Measurements from ENCODE around the gene ADAMTS17.
"Not testable (repeated sequence)": the region's sequence is repeated elsewhere in the genome, so short reads cannot be mapped to it uniquely, and the experiment has no call there.

The ADAMTS17 gene

GRCh38 chr15:100339999-100340398 is 1.8 kb downstream of the ADAMTS17 start:
- H3K9ac ChIP-seq (ENCODE audit: low read length in 2 of 2): no peak overlapping the region
- no peak overlapping the region for H3K27ac ChIP-seq (ENCODE audit: low read length)

DNA sequence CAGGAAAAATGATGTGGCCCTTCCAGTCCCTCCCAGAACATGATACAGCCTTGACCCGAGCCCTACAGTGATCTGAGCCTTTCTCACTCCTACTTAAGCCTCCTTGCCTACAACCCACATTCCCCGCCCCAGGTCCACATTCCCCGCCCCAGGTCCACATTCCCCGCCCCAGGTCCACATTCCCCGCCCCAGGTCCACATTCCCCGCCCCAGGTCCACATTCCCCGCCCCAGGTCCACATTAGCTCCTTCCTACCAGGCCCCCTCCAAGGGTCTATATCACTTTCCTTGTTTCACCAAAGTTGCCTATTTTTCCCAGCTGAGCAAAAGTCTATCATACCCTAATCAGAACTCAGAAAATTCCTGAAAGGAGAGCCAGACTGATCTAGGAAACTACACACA is 2.3 kb downstream of the ADAMTS17 start:
- not testable (repeated sequence) for H3K4me3 ChIP-seq (ENCODE audit: low read length in 2 of 2); H3K9ac ChIP-seq (ENCODE audit: low read length in 2 of 2); H3K27ac ChIP-seq (ENCODE audit: low read length); H3K27me3 ChIP-seq (ENCODE audit: control insufficient read depth in 1 of 2, insufficient read depth in 2 of 2, low read length in 2 of 2); H3K36me3 ChIP-seq (ENCODE audit: control insufficient read depth in 2 of 2, insufficient read depth in 2 of 2, low read length in 2 of 2); H3K9me3 ChIP-seq (ENCODE audit: control insufficient read depth in 2 of 2, low read length in 2 of 2)
- H3K4me1 ChIP-seq (ENCODE audit: control insufficient read depth, insufficient read depth, low read length): peaks cover 22% of the 10 kb centered on the region

More at GRCh38 chr15:100339999-100340398, 1.8 kb downstream of the ADAMTS17 start:
- Histone ChIP-seq H3K9me3 (ENCODE audit: control insufficient read depth in 2 of 2, low read length in 2 of 2) (no peaks in the 10 kb centered on the region), H3K36me3 (ENCODE audit: control insufficient read depth in 2 of 2, insufficient read depth in 2 of 2, low read length in 2 of 2) (no peaks in the 10 kb centered on the region), H3K4me3 (ENCODE audit: low read length in 2 of 2) (no peak overlapping the region), H3K27me3 (ENCODE audit: control insufficient read depth in 1 of 2, insufficient read depth in 2 of 2, low read length in 2 of 2) (peaks cover 0 to 2% of the 10 kb centered on the region in 2 donors), H3K4me1 (ENCODE audit: control insufficient read depth, insufficient read depth, low read length) (peaks cover 22% of the 10 kb centered on the region)

DNA sequence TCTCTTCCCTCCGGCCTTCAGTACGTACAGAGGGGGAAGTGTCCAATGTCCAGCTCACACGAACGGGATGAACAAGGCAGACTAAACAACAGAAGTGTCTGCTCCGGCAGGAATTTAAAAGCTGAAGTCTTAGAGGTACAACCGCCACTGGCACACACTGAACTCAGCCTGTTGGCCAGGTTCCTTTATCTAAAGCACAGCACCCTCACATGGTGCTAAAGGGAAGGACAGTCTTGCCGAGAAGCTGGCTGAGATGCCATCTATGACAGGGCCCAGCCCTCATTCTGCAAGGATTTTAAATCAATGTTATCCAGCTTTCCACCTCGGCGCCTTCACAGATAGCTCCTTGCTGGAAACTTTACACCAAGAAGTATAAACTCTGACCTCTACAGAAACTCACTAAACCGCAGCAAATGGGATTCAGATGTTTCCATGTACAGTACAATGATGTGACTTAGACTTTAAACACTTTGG is 2.8 kb downstream of the ADAMTS17 start:
- Histone ChIP-seq H3K9me3 (ENCODE audit: control insufficient read depth in 2 of 2, low read length in 2 of 2) (no peaks in the 10 kb centered on the region), H3K27ac (ENCODE audit: low read length) (no peak overlapping the region), H3K36me3 (ENCODE audit: control insufficient read depth in 2 of 2, insufficient read depth in 2 of 2, low read length in 2 of 2) (no peaks in the 10 kb centered on the region), H3K9ac (ENCODE audit: low read length in 2 of 2) (no peak overlapping the region), H3K4me3 (ENCODE audit: low read length in 2 of 2) (peak overlapping the region in 1 of 2 donors; percentile 44), H3K4me1 (ENCODE audit: control insufficient read depth, insufficient read depth, low read length) (peaks cover 22% of the 10 kb centered on the region), H3K27me3 (ENCODE audit: control insufficient read depth in 1 of 2, insufficient read depth in 2 of 2, low read length in 2 of 2) (peaks cover 0 to 2% of the 10 kb centered on the region in 2 donors)

GRCh38 chr15:100338247-100338646 is 3.5 kb downstream of the ADAMTS17 start:
- H3K9ac ChIP-seq (ENCODE audit: low read length in 2 of 2): no peak overlapping the region
- H3K27ac ChIP-seq (ENCODE audit: low read length): no peak overlapping the region
- H3K4me3 ChIP-seq (ENCODE audit: low read length in 2 of 2): no peak overlapping the region
- H3K36me3 ChIP-seq (ENCODE audit: control insufficient read depth in 2 of 2, insufficient read depth in 2 of 2, low read length in 2 of 2): no peaks in the 10 kb centered on the region
- peaks cover 0 to 2% of the 10 kb centered on the region in 2 donors for H3K27me3 ChIP-seq (ENCODE audit: control insufficient read depth in 1 of 2, insufficient read depth in 2 of 2, low read length in 2 of 2)
- H3K4me1 ChIP-seq (ENCODE audit: control insufficient read depth, insufficient read depth, low read length): peaks cover 22% of the 10 kb centered on the region
- no peaks in the 10 kb centered on the region for H3K9me3 ChIP-seq (ENCODE audit: control insufficient read depth in 2 of 2, low read length in 2 of 2)

DNA sequence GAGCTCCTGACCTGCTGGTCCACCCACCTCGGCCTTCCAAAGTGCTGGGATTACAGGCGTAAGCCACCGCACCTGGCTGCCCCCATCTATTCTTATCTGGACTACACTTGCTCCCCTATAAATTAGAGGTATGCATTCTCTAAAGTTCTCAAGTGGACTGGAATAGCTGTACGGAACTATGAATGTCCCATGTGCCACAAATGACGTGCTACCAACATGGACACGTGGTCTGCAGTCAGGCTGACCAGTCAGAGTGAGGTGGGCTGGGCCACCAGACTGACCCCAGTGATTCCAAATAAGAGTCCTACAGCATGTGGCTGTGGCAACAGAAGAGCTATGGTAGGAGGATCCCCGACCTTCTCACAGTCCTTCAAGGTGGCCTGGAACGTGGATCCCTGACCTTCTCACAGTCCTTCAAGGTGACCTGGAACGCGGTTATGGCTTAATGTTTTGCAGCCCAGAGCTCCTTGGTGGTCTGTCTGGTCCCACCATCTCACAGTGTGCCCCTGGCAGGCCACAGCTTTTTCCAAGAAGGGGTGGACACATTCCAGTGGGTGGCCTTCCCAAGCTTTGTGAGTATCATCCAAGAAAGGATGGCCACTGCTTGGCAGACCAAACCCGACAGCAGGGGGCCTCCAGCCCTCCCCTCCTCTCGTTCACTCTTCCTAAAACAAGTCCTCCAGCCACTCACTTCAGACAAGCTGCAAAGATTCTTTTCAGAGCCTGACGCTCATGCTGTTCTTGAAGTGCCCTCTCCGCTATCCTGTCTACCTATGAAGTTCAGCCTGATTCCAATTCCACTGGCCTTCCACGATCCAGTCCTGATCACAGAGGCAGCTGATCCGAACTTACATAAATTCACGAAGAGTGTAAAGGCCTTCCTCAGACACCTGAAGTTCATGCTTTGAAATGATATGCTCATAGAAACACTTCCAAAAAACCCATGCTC is 4.4 kb downstream of the ADAMTS17 start:
- Histone ChIP-seq H3K36me3 (ENCODE audit: control insufficient read depth in 2 of 2, insufficient read depth in 2 of 2, low read length in 2 of 2) (no peaks in the 10 kb centered on the region), H3K27me3 (ENCODE audit: control insufficient read depth in 1 of 2, insufficient read depth in 2 of 2, low read length in 2 of 2) (peaks cover 0 to 2% of the 10 kb centered on the region in 2 donors), H3K9ac (ENCODE audit: low read length in 2 of 2) (no peak overlapping the region), H3K4me3 (ENCODE audit: low read length in 2 of 2) (no peak overlapping the region), H3K4me1 (ENCODE audit: control insufficient read depth, insufficient read depth, low read length) (peaks cover 22% of the 10 kb centered on the region), H3K9me3 (ENCODE audit: control insufficient read depth in 2 of 2, low read length in 2 of 2) (no peaks in the 10 kb centered on the region), H3K27ac (ENCODE audit: low read length) (no peak overlapping the region)

DNA sequence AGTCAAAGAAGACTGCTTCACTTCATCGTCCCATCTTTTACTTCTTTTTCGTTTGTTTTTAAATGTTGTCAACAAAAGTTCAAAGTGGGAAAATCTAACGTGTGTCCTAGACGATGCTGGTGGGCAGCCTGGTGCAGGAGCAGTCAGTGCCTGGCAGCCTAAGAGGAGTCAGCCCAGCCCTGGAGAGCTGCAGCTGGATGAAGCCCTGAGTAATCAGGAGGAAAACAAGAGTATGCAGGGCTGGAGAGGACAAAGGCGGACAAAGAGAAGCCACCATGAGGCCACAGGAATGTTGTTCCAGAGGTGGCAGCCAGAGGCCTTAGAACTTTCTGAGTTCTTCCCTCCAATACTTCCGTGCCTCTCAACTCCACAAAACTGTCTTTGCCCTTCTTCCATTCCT is 5.7 kb downstream of the ADAMTS17 start:
- no peak overlapping the region for H3K27ac ChIP-seq (ENCODE audit: low read length)
- peaks cover 0 to 2% of the 10 kb centered on the region in 2 donors for H3K27me3 ChIP-seq (ENCODE audit: control insufficient read depth in 1 of 2, insufficient read depth in 2 of 2, low read length in 2 of 2)
- no peak overlapping the region for H3K4me3 ChIP-seq (ENCODE audit: low read length in 2 of 2)
- H3K9me3 ChIP-seq (ENCODE audit: control insufficient read depth in 2 of 2, low read length in 2 of 2): no peaks in the 10 kb centered on the region
- no peak overlapping the region for H3K9ac ChIP-seq (ENCODE audit: low read length in 2 of 2)
- H3K4me1 ChIP-seq (ENCODE audit: control insufficient read depth, insufficient read depth, low read length): peaks cover 14% of the 10 kb centered on the region
- H3K36me3 ChIP-seq (ENCODE audit: control insufficient read depth in 2 of 2, insufficient read depth in 2 of 2, low read length in 2 of 2): no peaks in the 10 kb centered on the region

- no peak overlapping the region for H3K4me3 ChIP-seq (ENCODE audit: low read length in 2 of 2)
- no peaks in the 10 kb centered on the region for H3K9me3 ChIP-seq (ENCODE audit: control insufficient read depth in 2 of 2, low read length in 2 of 2)
- no peak overlapping the region for H3K27ac ChIP-seq (ENCODE audit: low read length)
- H3K9ac ChIP-seq (ENCODE audit: low read length in 2 of 2): no peak overlapping the region
- peaks cover 0 to 2% of the 10 kb centered on the region in 2 donors for H3K27me3 ChIP-seq (ENCODE audit: control insufficient read depth in 1 of 2, insufficient read depth in 2 of 2, low read length in 2 of 2)
- H3K36me3 ChIP-seq (ENCODE audit: control insufficient read depth in 2 of 2, insufficient read depth in 2 of 2, low read length in 2 of 2): no peaks in the 10 kb centered on the region
- peaks cover 8% of the 10 kb centered on the region for H3K4me1 ChIP-seq (ENCODE audit: control insufficient read depth, insufficient read depth, low read length)
Observed at GRCh38 chr15:100335335-100335999, 6.3 kb downstream of the ADAMTS17 start.

GRCh38 chr15:100334905-100335304 is 6.9 kb downstream of the ADAMTS17 start:
- Histone ChIP-seq H3K4me1 (ENCODE audit: control insufficient read depth, insufficient read depth, low read length) (peaks cover 6% of the 10 kb centered on the region), H3K9ac (ENCODE audit: low read length in 2 of 2) (no peak overlapping the region), H3K9me3 (ENCODE audit: control insufficient read depth in 2 of 2, low read length in 2 of 2) (no peaks in the 10 kb centered on the region), H3K27ac (ENCODE audit: low read length) (no peak overlapping the region), H3K36me3 (ENCODE audit: control insufficient read depth in 2 of 2, insufficient read depth in 2 of 2, low read length in 2 of 2) (no peaks in the 10 kb centered on the region), H3K4me3 (ENCODE audit: low read length in 2 of 2) (no peak overlapping the region), H3K27me3 (ENCODE audit: control insufficient read depth in 1 of 2, insufficient read depth in 2 of 2, low read length in 2 of 2) (no peaks in the 10 kb centered on the region)

GRCh38 chr15:100334456-100334855 is 7.3 kb downstream of the ADAMTS17 start:
- H3K27ac ChIP-seq (ENCODE audit: low read length): no peak overlapping the region
- no peaks in the 10 kb centered on the region for H3K36me3 ChIP-seq (ENCODE audit: control insufficient read depth in 2 of 2, insufficient read depth in 2 of 2, low read length in 2 of 2)
- no peak overlapping the region for H3K9ac ChIP-seq (ENCODE audit: low read length in 2 of 2)
- H3K4me3 ChIP-seq (ENCODE audit: low read length in 2 of 2): no peak overlapping the region
- H3K27me3 ChIP-seq (ENCODE audit: control insufficient read depth in 1 of 2, insufficient read depth in 2 of 2, low read length in 2 of 2): no peaks in the 10 kb centered on the region
- H3K4me1 ChIP-seq (ENCODE audit: control insufficient read depth, insufficient read depth, low read length): peaks cover 6% of the 10 kb centered on the region
- H3K9me3 ChIP-seq (ENCODE audit: control insufficient read depth in 2 of 2, low read length in 2 of 2): no peaks in the 10 kb centered on the region

DNA sequence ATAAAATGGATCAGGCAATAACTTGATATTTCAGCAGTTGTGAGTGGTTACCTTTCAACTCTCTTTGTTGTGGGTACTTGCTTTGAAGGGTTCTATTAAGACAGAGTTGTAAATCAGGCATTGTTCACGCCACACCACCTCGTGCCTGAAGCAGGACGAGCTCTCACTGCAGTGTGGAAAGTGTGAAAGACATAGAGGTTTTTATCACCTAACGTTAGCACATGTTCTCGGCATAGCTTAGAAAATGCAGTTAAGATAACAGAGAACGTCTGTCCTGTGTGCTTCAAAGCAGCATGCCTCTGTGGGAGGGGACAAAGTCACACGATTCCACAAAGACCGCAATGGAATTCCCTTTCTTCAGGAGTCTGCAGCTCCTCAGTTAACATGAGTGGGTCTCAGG is 7.8 kb downstream of the ADAMTS17 start:
- Histone ChIP-seq H3K9ac (ENCODE audit: low read length in 2 of 2) (no peak overlapping the region), H3K36me3 (ENCODE audit: control insufficient read depth in 2 of 2, insufficient read depth in 2 of 2, low read length in 2 of 2) (no peaks in the 10 kb centered on the region), H3K4me3 (ENCODE audit: low read length in 2 of 2) (no peak overlapping the region), H3K9me3 (ENCODE audit: control insufficient read depth in 2 of 2, low read length in 2 of 2) (no peaks in the 10 kb centered on the region), H3K4me1 (ENCODE audit: control insufficient read depth, insufficient read depth, low read length) (peaks cover 5% of the 10 kb centered on the region), H3K27me3 (ENCODE audit: control insufficient read depth in 1 of 2, insufficient read depth in 2 of 2, low read length in 2 of 2) (no peaks in the 10 kb centered on the region), H3K27ac (ENCODE audit: low read length) (no peak overlapping the region)

All from stomach smooth muscle (tissue), 2 donors.